ENCODE measurements around the gene LSAMP.
A peak's percentile ranks its signal among the peaks of the same experiment; 100 is the strongest.

- TF ChIP-seq POLR2A (IDR thresholded peaks at IDR 0.05) (no peak), CTCF (IDR thresholded peaks at IDR 0.05) (peak; percentile 94 to 99 (median 98))
Measured at GRCh38 chr3:115783938-115784738, 661.1 kb downstream of the LSAMP start.
